Endothelial cell of umbilical vein (primary cell): ENCODE measurements around the gene CDH23. TPM values are rescaled to one million over a fixed set of nuclear protein-coding genes. Genes with fewer than 3 reads are reported as not detected.

ENCODE experiments used
- BruUV-seq: library from RNA; stranded (reverse); fragments of 400-500 nt; replicated peaks from 2 replicates; lab custom pipeline; 2021; lab: Mats Ljungman, UMichigan
- CTCF ChIA-PET: fragments of 300-600, 350-600 bp; sonication (Branson Sonifier 250); formaldehyde crosslinking; loops from one replicate; lab custom pipeline; 2021; ENCODE audit warnings: antibody characterized with exemption, inconsistent platforms; lab: Charles Lee
- POLR2A ChIA-PET: fragments of 300-600, 350-600 bp; sonication (Branson Sonifier 250); formaldehyde crosslinking; loops from one replicate; lab custom pipeline; 2021; ENCODE audit warnings: antibody characterized with exemption, inconsistent platforms; lab: Charles Lee
- DNase-seq: peaks from one replicate; pipeline ENCODE4 v3.0.0-alpha.2; 2011; ENCODE audit warnings: low read depth, low spot score
- FAIRE-seq: peaks from 2 replicates; lab custom pipeline; 2011; peaks lifted over from hg19 to GRCh38; lab: Jason Lieb, UNC
- H2AFZ ChIP-seq: 2 replicates; pipeline ENCODE4 v1.6.0; 2012; ENCODE audit warnings: low read depth, low read length, control low read depth, inconsistent platforms
- H3K27ac ChIP-seq: 2 replicates; pipeline ENCODE4 v1.5.1; 2011; ENCODE audit warnings: low read depth, mild to moderate bottlenecking, control low read depth, low read length, moderate library complexity; ENCODE audit not compliant: insufficient read depth
- H3K27me3 ChIP-seq, 2 experiments: 2 replicates each; pipeline versions ENCODE4 v1.6.0 to v1.6.1; 2011; ENCODE audit warnings: low read length in 2 of 2, mixed read lengths in 1 of 2; ENCODE audit not compliant: control insufficient read depth in 2 of 2, insufficient read depth in 2 of 2
- H3K36me3 ChIP-seq, 2 experiments: 2 replicates in 1 of 2; 3 replicates in 1 of 2; pipeline ENCODE4 v1.5.1; 2011; ENCODE audit warnings: low read length in 2 of 2, mild to moderate bottlenecking in 1 of 2, moderate library complexity in 1 of 2; ENCODE audit not compliant: control insufficient read depth in 2 of 2, insufficient read depth in 2 of 2; ENCODE audit errors: extremely low read depth in 1 of 2
- H3K4me1 ChIP-seq: 3 replicates; pipeline ENCODE4 v1.5.1; 2011; ENCODE audit warnings: mild to moderate bottlenecking, low read length; ENCODE audit not compliant: control insufficient read depth, insufficient read depth; ENCODE audit errors: extremely low read depth
- H3K4me2 ChIP-seq: 2 replicates; pipeline ENCODE4 v1.6.1; 2011; ENCODE audit warnings: low read length, control low read depth, mixed read lengths; ENCODE audit not compliant: insufficient read depth
- H3K4me3 ChIP-seq, 3 experiments: fragments of 200-600 bp in 1 of 3; sonication (generic), shearing (Covaris generic) in 1 of 3; replicated peaks in 1 of 3; 2 replicates each; pipeline ENCODE4 v1.5.1; 2011 to 2016; ENCODE audit warnings: control low read depth in 3 of 3, low read length in 3 of 3, mild to moderate bottlenecking in 2 of 3, inconsistent platforms in 1 of 3, low read depth in 1 of 3, moderate library complexity in 1 of 3; ENCODE audit not compliant: insufficient read depth in 1 of 3
- H3K79me2 ChIP-seq: 2 replicates; pipeline ENCODE4 v1.6.0; 2012; ENCODE audit warnings: low read length, inconsistent platforms; ENCODE audit not compliant: control insufficient read depth, insufficient read depth
- H3K9ac ChIP-seq: replicated peaks from 2 replicates; pipeline ENCODE3; 2011; ENCODE audit warnings: low read length, control low read depth; ENCODE audit not compliant: insufficient read depth; ENCODE audit errors: extremely low read depth
- H3K9me1 ChIP-seq: replicated peaks from 3 replicates; pipeline ENCODE4 v1.6.0; 2011; ENCODE audit warnings: mild to moderate bottlenecking, low read length; ENCODE audit not compliant: control insufficient read depth, insufficient read depth; ENCODE audit errors: extremely low read depth
- H3K9me3 ChIP-seq: replicated peaks from 2 replicates; pipeline ENCODE4 v1.5.1; 2012; ENCODE audit warnings: low read length, inconsistent platforms; ENCODE audit not compliant: control insufficient read depth, insufficient read depth
- H4K20me1 ChIP-seq: replicated peaks from 2 replicates; pipeline ENCODE3; 2011; ENCODE audit warnings: mild to moderate bottlenecking, low read length; ENCODE audit not compliant: control insufficient read depth, insufficient read depth; ENCODE audit errors: extremely low read depth
- CTCF ChIP-seq, 2 donors: IDR thresholded peaks; 1 replicate in 1 of 2; 2 replicates in 1 of 2; pipeline ENCODE4 v1.5.1; 2011; ENCODE audit warnings: low read length in 2 of 2, mild to moderate bottlenecking in 2 of 2, moderate library complexity in 2 of 2, control low read depth in 1 of 2, inconsistent platforms in 1 of 2, low read depth in 1 of 2; ENCODE audit not compliant: insufficient read depth in 1 of 2; ENCODE audit errors: extremely low read depth in 1 of 2
- EZH2 ChIP-seq: IDR thresholded peaks from 2 replicates; pipeline ENCODE4 v1.6.1; 2012; ENCODE audit warnings: borderline replicate concordance, low read depth, mild to moderate bottlenecking, moderate library complexity, low read length, inconsistent platforms; ENCODE audit not compliant: severe bottlenecking
- FOS ChIP-seq: IDR thresholded peaks from 2 replicates; pipeline ENCODE4 v1.6.1; 2011; ENCODE audit warnings: mild to moderate bottlenecking, low read length, moderate library complexity, borderline replicate concordance; ENCODE audit not compliant: insufficient read depth
- GATA2 ChIP-seq: IDR thresholded peaks from 2 replicates; pipeline ENCODE4 v1.7.0; 2011; ENCODE audit warnings: low read depth, mild to moderate bottlenecking, moderate library complexity, mixed read lengths, low read length; ENCODE audit not compliant: insufficient read length, insufficient read depth
- JUN ChIP-seq: IDR thresholded peaks from 2 replicates; pipeline ENCODE4 v1.6.1; 2011; ENCODE audit warnings: borderline replicate concordance, low read depth; ENCODE audit not compliant: insufficient read length, insufficient read depth
- MAX ChIP-seq: IDR thresholded peaks from 2 replicates; pipeline ENCODE4 v1.6.1; 2011; ENCODE audit not compliant: insufficient read depth, insufficient read length
- MYC ChIP-seq: IDR thresholded peaks from one replicate; pipeline ENCODE4 v1.6.1; 2011; ENCODE audit warnings: mild to moderate bottlenecking, low read depth, low read length
- POLR2A ChIP-seq: IDR thresholded peaks from 2 replicates; pipeline ENCODE4 v1.6.1; 2012; ENCODE audit warnings: low read depth, mild to moderate bottlenecking, control low read depth, low read length
- POLR2AphosphoS5 ChIP-seq: IDR thresholded peaks from 2 replicates; pipeline ENCODE4 v1.6.1; 2012; ENCODE audit warnings: low read depth, mild to moderate bottlenecking, control low read depth, low read length, moderate library complexity; ENCODE audit not compliant: insufficient read depth
- dilution Hi-C: fragments of 300-500 bp; cut with MboI; formaldehyde crosslinking; loops from one replicate; pipeline ENCODE4 v1.15.0; 2019; ENCODE audit warnings: low sequenced_read_pairs; ENCODE audit not compliant: extremely low pct_ligation_motif_present
- intact Hi-C: fragments of 100-400 bp; cut with micrococcal nuclease; formaldehyde crosslinking; loops from one replicate; pipeline ENCODE4 v1.10.0; 2022
- polyA plus RNA-seq, 4 experiments: library from polyadenylated mRNA; depleted of rRNA in 3 of 4; stranded (reverse) in 3 of 4; unstranded in 1 of 4; fragments of >200 nt; gene quantifications; 2 replicates each; pipeline versions ENCODE4 v1.2.1 to v1.2.3, GENCODE V29; 2011 to 2012; ENCODE audit warnings: missing spikeins in 1 of 4
- total RNA-seq: library from RNA; stranded (reverse); gene quantifications from 2 replicates; pipeline ENCODE4 v1.2.3, GENCODE V29; 2021

CDH23 gene
- total and polyA plus RNA-seq, 2 donors (not counting 3 experiments of a cell fraction or from before 2014, with no cell fraction given) = not detected

- Histone ChIP-seq H3K9me1 (no peaks in the 10 kb centered on the region), H3K36me3 (peaks cover 0 to 3% of the 10 kb centered on the region in 2 experiments), H3K4me2 (no peak overlapping the region), H3K9me3 (no peaks in the 10 kb centered on the region), H3K79me2 (no peaks in the 10 kb centered on the region), H3K4me1 (no peaks in the 10 kb centered on the region), H3K9ac (no peak overlapping the region), H3K27ac (no peak overlapping the region), H2AFZ (no peak overlapping the region), H3K27me3 (peaks cover 0 to 2% of the 10 kb centered on the region in 2 experiments), H4K20me1 (no peaks in the 10 kb centered on the region), H3K4me3 (no peak overlapping the region)
- ChIA-PET POLR2A (interaction anchor here (1.2 kb wide), 1 partner anchor 41 kb away, joined by 3 read pairs; the partner anchor contains the start of gene PSAP), CTCF (interaction anchor here (1.1 to 4.1 kb wide), 5 partner anchors 15 to 496 kb away, joined by 3 to 36 read pairs (median 6); partner anchors contain the start of gene VSIR)
- no peak for DNase-seq
- no TSS peak for BruUV-seq
- TF ChIP-seq POLR2AphosphoS5 = no peak
- TF ChIP-seq JUN = no peak
- TF ChIP-seq EZH2 = no peak
- no peak for FAIRE-seq
- dilution Hi-C loops (no loop called here), intact Hi-C loops (loop anchor here (5.0 kb wide), 3 partner anchors 98 to 498 kb away; no protein-coding TSS in a partner anchor)
Observed at GRCh38 chr10:71810048-71810750, 413.5 kb downstream of the CDH23 start.

GRCh38 chr10:71811351-71811750 lies 414.6 kb downstream of the CDH23 start:
- no peak for FAIRE-seq
- Histone ChIP-seq H3K4me1 (no peaks in the 10 kb centered on the region), H3K9me3 (no peaks in the 10 kb centered on the region), H2AFZ (no peak overlapping the region), H3K79me2 (no peaks in the 10 kb centered on the region), H3K27me3 (no peaks in the 10 kb centered on the region), H3K9me1 (no peaks in the 10 kb centered on the region), H3K4me2 (no peak overlapping the region), H3K27ac (no peak overlapping the region), H3K4me3 (no peak overlapping the region), H3K9ac (no peak overlapping the region), H3K36me3 (peaks cover 0 to 10% of the 10 kb centered on the region in 2 experiments), H4K20me1 (no peaks in the 10 kb centered on the region)
- ChIA-PET CTCF (interaction anchor here (0.7 to 4.1 kb wide), 25 partner anchors 11 to 498 kb away, joined by 3 to 36 read pairs (median 3); partner anchors contain the start of genes CDH23 and SLC29A3), POLR2A (interaction anchor here (0.6 to 1.2 kb wide), 2 partner anchors 40 to 493 kb away, joined by 3 to 5 read pairs; partner anchors contain the start of genes PSAP and SLC29A3)
- dilution Hi-C loops (no loop called here), intact Hi-C loops (loop anchor here (5.0 kb wide), 3 partner anchors 99 to 499 kb away; no protein-coding TSS in a partner anchor)
- no TSS peak for BruUV-seq
- TF ChIP-seq JUN = no peak
- TF ChIP-seq EZH2 = no peak
- TF ChIP-seq MAX = no peak
- no peak for TF ChIP-seq GATA2
- no peak for TF ChIP-seq POLR2A
- no peak for TF ChIP-seq MYC
- TF ChIP-seq POLR2AphosphoS5 = no peak
- TF ChIP-seq CTCF (IDR thresholded peaks at IDR 0.05; ENCODE audit: extremely low read depth in 1 of 2, insufficient read depth in 1 of 2, low read depth in 1 of 2, low read length in 2 of 2) = no peak
- no peak for TF ChIP-seq FOS
- DNase-seq = no peak
